Keratinocyte (primary cell): ENCODE data around the gene SKOR2.

Source experiments
- EZH2 ChIP-seq: IDR thresholded peaks from one replicate; pipeline ENCODE4 v1.6.1; 2012; ENCODE audit warnings: inconsistent platforms, mild to moderate bottlenecking, low read length, moderate library complexity
- TF ChIP-seq, protein P1 (sequence below), 3 experiments: IDR thresholded peaks in 1 of 3; conservative IDR thresholded peaks in 1 of 3; optimal IDR thresholded peaks in 1 of 3; 2 replicates in 2 of 3; 3 replicates in 1 of 3; pipeline versions ENCODE3 to v1.5.1; 2011; ENCODE audit warnings: low read length in 3 of 3, mild to moderate bottlenecking in 3 of 3, moderate library complexity in 2 of 3, control low read depth in 1 of 3, inconsistent platforms in 1 of 3; ENCODE audit not compliant: insufficient read depth in 2 of 3; ENCODE audit errors: extremely low read depth in 1 of 3

DNA sequence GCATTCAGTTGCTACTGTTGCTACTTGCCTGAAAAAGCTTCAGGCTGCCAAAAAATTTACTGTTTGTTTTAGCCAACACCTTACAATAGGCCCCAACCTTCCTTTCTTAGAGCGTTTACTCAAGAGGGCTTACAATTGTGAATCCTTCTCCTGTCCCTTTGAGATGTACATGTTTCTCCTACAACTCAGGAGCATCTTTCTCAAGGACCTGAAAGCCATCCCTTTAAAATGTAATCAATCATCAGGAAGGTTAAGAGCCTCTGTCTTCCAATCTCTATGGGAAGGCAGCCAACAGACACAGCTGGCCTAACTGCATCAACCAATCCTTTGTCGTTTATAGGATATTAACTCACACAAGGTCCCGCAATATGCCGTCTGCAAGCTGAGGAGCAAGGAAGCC is 71.9 kb downstream of the SKOR2 start:
- TF ChIP-seq, protein P1, sequence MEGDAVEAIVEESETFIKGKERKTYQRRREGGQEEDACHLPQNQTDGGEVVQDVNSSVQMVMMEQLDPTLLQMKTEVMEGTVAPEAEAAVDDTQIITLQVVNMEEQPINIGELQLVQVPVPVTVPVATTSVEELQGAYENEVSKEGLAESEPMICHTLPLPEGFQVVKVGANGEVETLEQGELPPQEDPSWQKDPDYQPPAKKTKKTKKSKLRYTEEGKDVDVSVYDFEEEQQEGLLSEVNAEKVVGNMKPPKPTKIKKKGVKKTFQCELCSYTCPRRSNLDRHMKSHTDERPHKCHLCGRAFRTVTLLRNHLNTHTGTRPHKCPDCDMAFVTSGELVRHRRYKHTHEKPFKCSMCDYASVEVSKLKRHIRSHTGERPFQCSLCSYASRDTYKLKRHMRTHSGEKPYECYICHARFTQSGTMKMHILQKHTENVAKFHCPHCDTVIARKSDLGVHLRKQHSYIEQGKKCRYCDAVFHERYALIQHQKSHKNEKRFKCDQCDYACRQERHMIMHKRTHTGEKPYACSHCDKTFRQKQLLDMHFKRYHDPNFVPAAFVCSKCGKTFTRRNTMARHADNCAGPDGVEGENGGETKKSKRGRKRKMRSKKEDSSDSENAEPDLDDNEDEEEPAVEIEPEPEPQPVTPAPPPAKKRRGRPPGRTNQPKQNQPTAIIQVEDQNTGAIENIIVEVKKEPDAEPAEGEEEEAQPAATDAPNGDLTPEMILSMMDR (optimal IDR thresholded peaks at IDR 0.05 in 1 of 3, IDR thresholded peaks at IDR 0.05 in 1 of 3, conservative IDR thresholded peaks at IDR 0.05 in 1 of 3; ENCODE audit: extremely low read depth in 1 of 3, insufficient read depth in 2 of 3, low read length in 3 of 3) = no peak
- no peak for TF ChIP-seq EZH2
